Trophoblast cell (in vitro differentiated cells and primary cell): Measurements from ENCODE around the gene RARB.
A peak's percentile ranks its signal among the peaks of the same experiment; 100 is the strongest.

ENCODE experiments used
- DNase-seq, 2 donors: peaks; one replicate each; pipeline ENCODE4 v3.0.0-alpha.2; 2016
- H2AFZ ChIP-seq: 2 replicates; pipeline ENCODE4 v1.6.1; 2013; ENCODE audit warnings: low read length, moderate library complexity, mild to moderate bottlenecking; ENCODE audit not compliant: insufficient read depth, poor library complexity
- H2AK5ac ChIP-seq: 2 replicates; pipeline ENCODE4 v1.6.1; 2013; ENCODE audit warnings: mild to moderate bottlenecking, low read length
- H2BK120ac ChIP-seq: 2 replicates; pipeline ENCODE4 v1.6.1; 2013; ENCODE audit warnings: low read length, mild to moderate bottlenecking, moderate library complexity; ENCODE audit not compliant: insufficient read depth, poor library complexity
- H2BK12ac ChIP-seq: 2 replicates; pipeline ENCODE4 v1.6.1; 2013; ENCODE audit warnings: mild to moderate bottlenecking, low read length, moderate library complexity
- H2BK5ac ChIP-seq: 2 replicates; pipeline ENCODE4 v1.6.1; 2013; ENCODE audit warnings: low read length, low read depth, moderate library complexity, mild to moderate bottlenecking; ENCODE audit not compliant: poor library complexity
- H3K14ac ChIP-seq: 2 replicates; pipeline ENCODE4 v1.6.1; 2013; ENCODE audit warnings: mild to moderate bottlenecking, low read length
- H3K18ac ChIP-seq: 2 replicates; pipeline ENCODE4 v1.6.1; 2013; ENCODE audit warnings: mild to moderate bottlenecking, low read length
- H3K23ac ChIP-seq: 2 replicates; pipeline ENCODE4 v1.6.1; 2013; ENCODE audit warnings: low read length
- H3K27ac ChIP-seq: 2 replicates; pipeline ENCODE4 v1.5.1; 2013; ENCODE audit warnings: low read depth, mild to moderate bottlenecking, inconsistent platforms, low read length, moderate library complexity
- H3K27me3 ChIP-seq: 2 replicates; pipeline ENCODE4 v1.6.1; 2013; ENCODE audit warnings: inconsistent platforms, mild to moderate bottlenecking, low read length, moderate library complexity; ENCODE audit not compliant: insufficient read depth
- H3K36me3 ChIP-seq, 2 experiments: 1 replicate in 1 of 2; 2 replicates in 1 of 2; pipeline ENCODE4 v1.6.1; 2013; ENCODE audit warnings: low read length in 2 of 2, mild to moderate bottlenecking in 2 of 2, moderate library complexity in 1 of 2; ENCODE audit not compliant: insufficient read depth in 2 of 2, control insufficient read depth in 1 of 2
- H3K4ac ChIP-seq: 2 replicates; pipeline ENCODE4 v1.6.1; 2013; ENCODE audit warnings: low read depth, mild to moderate bottlenecking, low read length, moderate library complexity
- H3K4me1 ChIP-seq, 2 experiments: 1 replicate in 1 of 2; 2 replicates in 1 of 2; pipeline ENCODE4 v1.6.1; 2013; ENCODE audit warnings: low read length in 2 of 2, mild to moderate bottlenecking in 2 of 2, moderate library complexity in 1 of 2; ENCODE audit not compliant: insufficient read depth in 2 of 2, control insufficient read depth in 1 of 2
- H3K4me2 ChIP-seq: 2 replicates; pipeline ENCODE4 v1.6.1; 2013; ENCODE audit warnings: inconsistent platforms, mild to moderate bottlenecking, low read length, moderate library complexity
- H3K4me3 ChIP-seq: 2 replicates; pipeline ENCODE4 v1.5.1; 2013; ENCODE audit warnings: mild to moderate bottlenecking, low read depth, low read length, inconsistent platforms
- H3K79me1 ChIP-seq: one replicate; pipeline ENCODE4 v1.6.1; 2013; ENCODE audit warnings: low read length
- H3K79me2 ChIP-seq: 2 replicates; pipeline ENCODE4 v1.6.1; 2013; ENCODE audit warnings: low read length, mild to moderate bottlenecking; ENCODE audit not compliant: control insufficient read depth, insufficient read depth, poor library complexity
- H3K9ac ChIP-seq: 2 replicates; pipeline ENCODE4 v1.6.1; 2013; ENCODE audit warnings: mild to moderate bottlenecking, low read length
- H3K9me3 ChIP-seq: 2 replicates; pipeline ENCODE4 v1.6.1; 2013; ENCODE audit warnings: low read depth, mild to moderate bottlenecking, control low read depth, inconsistent platforms, low read length; ENCODE audit not compliant: insufficient read depth
- H4K12ac ChIP-seq: 2 replicates; pipeline ENCODE4 v1.6.1; 2013; ENCODE audit warnings: low read depth, mild to moderate bottlenecking, low read length, moderate library complexity
- H4K8ac ChIP-seq: 2 replicates; pipeline ENCODE4 v1.6.1; 2013; ENCODE audit warnings: low read depth, mild to moderate bottlenecking, low read length, moderate library complexity
- H4K91ac ChIP-seq: one replicate; pipeline ENCODE4 v1.6.1; 2013; ENCODE audit warnings: low read depth, mild to moderate bottlenecking, low read length, moderate library complexity
- WGBS: extraction: QIAGEN DNeasy Blood & Tissue Kit; methylation state at CpG from one replicate; pipeline ENCODE4 v1.1.7; 2013; ENCODE audit warnings: missing lambda C conversion rate; ENCODE audit not compliant: insufficient read length, insufficient coverage; ENCODE audit errors: extremely low coverage; 5-methylcytosine and 5-hydroxymethylcytosine counted together

Gene RARB

GRCh38 chr3:25428789-25429335, 799 bp downstream of the RARB start:
- Histone ChIP-seq H2BK5ac (peak overlapping the region; percentile 63), H2BK120ac (peak overlapping the region; percentile 16), H3K23ac (no peak overlapping the region)

GRCh38 chr3:25429361-25430286, 1.6 kb downstream of the RARB start:
- peaks cover 27% of the 10 kb centered on the region for H3K79me1 ChIP-seq
- H3K23ac ChIP-seq, result no peak overlapping the region
- H2BK12ac ChIP-seq, result peak overlapping the region; percentile 85
- H3K4ac ChIP-seq, result peak overlapping the region; percentile 90
- peak overlapping the region; percentile 49 for H4K8ac ChIP-seq
- no peaks in the 10 kb centered on the region for H3K36me3 ChIP-seq
- peak overlapping the region; percentile 84 for H2BK120ac ChIP-seq
- H3K9me3 ChIP-seq, result no peaks in the 10 kb centered on the region
- H4K12ac ChIP-seq, result no peak overlapping the region
- no peak overlapping the region for H2AFZ ChIP-seq
- H3K9ac ChIP-seq, result peak overlapping the region; percentile 63
- DNase-seq, result no peak
- H3K18ac ChIP-seq, result peak overlapping the region; percentile 54
- peak overlapping the region; percentile 87 for H3K4me2 ChIP-seq
- peak overlapping the region; percentile 75 for H3K14ac ChIP-seq
- peak overlapping the region; percentile 86 for H3K27ac ChIP-seq
- peaks cover 7 to 10% of the 10 kb centered on the region in 2 experiments for H3K4me1 ChIP-seq
- H3K4me3 ChIP-seq, result no peak overlapping the region
- H4K91ac ChIP-seq, result peak overlapping the region; percentile 79
- peak overlapping the region; percentile 74 for H2BK5ac ChIP-seq
- H3K27me3 ChIP-seq, result no peaks in the 10 kb centered on the region
- no CpG with 5 or more reads among the region's 12 CpGs for WGBS
- H2AK5ac ChIP-seq, result peak overlapping the region; percentile 62
- H3K79me2 ChIP-seq, result peaks cover 7% of the 10 kb centered on the region

More at GRCh38 chr3:25428789-25429335, 799 bp downstream of the RARB start:
- Histone ChIP-seq H3K4ac (peak overlapping the region; percentile 30), H3K36me3 (no peaks in the 10 kb centered on the region), H2AFZ (peak overlapping the region; percentile 20), H4K91ac (peak overlapping the region; percentile 90), H3K18ac (peak overlapping the region; percentile 54), H3K79me1 (peaks cover 33% of the 10 kb centered on the region), H3K9me3 (no peaks in the 10 kb centered on the region), H3K9ac (peak overlapping the region; percentile 42), H3K4me3 (no peak overlapping the region), H3K27me3 (no peaks in the 10 kb centered on the region), H4K8ac (peak overlapping the region; percentile 68), H3K4me2 (peak overlapping the region; percentile 87), H3K79me2 (peaks cover 7% of the 10 kb centered on the region), H2BK12ac (peak overlapping the region; percentile 83), H3K4me1 (peaks cover 10 to 14% of the 10 kb centered on the region in 2 experiments), H3K14ac (peak overlapping the region; percentile 57), H3K27ac (peak overlapping the region; percentile 86), H2AK5ac (no peak overlapping the region), H4K12ac (no peak overlapping the region)
- DNase-seq, result no peak
- WGBS, result no CpG with 5 or more reads among the region's 6 CpGs

- WGBS, result no CpG with 5 or more reads among the region's 5 CpGs
Measured at GRCh38 chr3:25430287-25430934, 2.3 kb downstream of the RARB start.

GRCh38 chr3:25430935-25431770, 3.1 kb downstream of the RARB start:
- no CpG with 5 or more reads among the region's 6 CpGs for WGBS
- no peak overlapping the region for H3K23ac ChIP-seq
- DNase-seq, result no peak

More at GRCh38 chr3:25430287-25430934, 2.3 kb downstream of the RARB start:
- no peak overlapping the region for H3K4me3 ChIP-seq
- no peak for DNase-seq
- no peak overlapping the region for H3K4ac ChIP-seq
- H4K12ac ChIP-seq, result no peak overlapping the region
- peaks cover 27% of the 10 kb centered on the region for H3K79me1 ChIP-seq
- H3K14ac ChIP-seq, result no peak overlapping the region
- H3K9me3 ChIP-seq, result no peaks in the 10 kb centered on the region
- peak overlapping the region; percentile 48 for H3K4me2 ChIP-seq
- H3K27me3 ChIP-seq, result no peaks in the 10 kb centered on the region
- H3K23ac ChIP-seq, result no peak overlapping the region
- H2BK120ac ChIP-seq, result no peak overlapping the region
- H3K27ac ChIP-seq, result peak overlapping the region; percentile 64
- H3K4me1 ChIP-seq, result peaks cover 7 to 10% of the 10 kb centered on the region in 2 experiments
- H3K18ac ChIP-seq, result no peak overlapping the region
- H2AFZ ChIP-seq, result no peak overlapping the region
- no peak overlapping the region for H3K9ac ChIP-seq
- H4K8ac ChIP-seq, result no peak overlapping the region
- no peak overlapping the region for H2BK12ac ChIP-seq
- no peak overlapping the region for H2BK5ac ChIP-seq
- H4K91ac ChIP-seq, result no peak overlapping the region
- peaks cover 7% of the 10 kb centered on the region for H3K79me2 ChIP-seq
- no peaks in the 10 kb centered on the region for H3K36me3 ChIP-seq
- H2AK5ac ChIP-seq, result no peak overlapping the region

More at GRCh38 chr3:25430935-25431770, 3.1 kb downstream of the RARB start:
- Histone ChIP-seq H3K9me3 (no peaks in the 10 kb centered on the region), H2BK120ac (no peak overlapping the region), H3K4me2 (peak overlapping the region; percentile 19), H3K79me1 (peaks cover 27% of the 10 kb centered on the region), H3K4me1 (peaks cover 7 to 10% of the 10 kb centered on the region in 2 experiments), H2BK12ac (no peak overlapping the region), H3K18ac (no peak overlapping the region), H3K27ac (peak overlapping the region; percentile 72), H2AK5ac (no peak overlapping the region), H4K12ac (no peak overlapping the region), H3K4ac (no peak overlapping the region), H3K9ac (no peak overlapping the region), H2AFZ (no peak overlapping the region), H3K36me3 (no peaks in the 10 kb centered on the region), H3K4me3 (no peak overlapping the region), H3K79me2 (peaks cover 7% of the 10 kb centered on the region), H4K8ac (no peak overlapping the region), H4K91ac (no peak overlapping the region), H3K14ac (no peak overlapping the region), H3K27me3 (no peaks in the 10 kb centered on the region), H2BK5ac (no peak overlapping the region)
